Smooth muscle cell (in vitro differentiated cells): ENCODE data around the gene OAF. TPM values are rescaled to one million over a fixed set of nuclear protein-coding genes. Genes with fewer than 3 reads are reported as not detected.

Source experiments
- DNase-seq: peaks from one replicate; lab custom pipeline; 2025; ENCODE audit not compliant: unreplicated experiment; lab: John Stamatoyannopoulos, UW
- H2AFZ ChIP-seq: fragments of 200-600 bp; sonication (generic); 2 replicates; pipeline ENCODE4 v1.6.0; 2016; ENCODE audit warnings: antibody characterized with exemption, low read depth, mild to moderate bottlenecking
- H3F3A ChIP-seq: fragments of 200-600 bp; sonication (generic); 2 replicates; pipeline ENCODE4 v1.6.0; 2017; ENCODE audit warnings: antibody characterized with exemption, low read depth
- H3K27ac ChIP-seq: fragments of 200-600 bp; sonication (generic); 2 replicates; pipeline ENCODE4 v1.5.1; 2016; ENCODE audit warnings: low read depth, mild to moderate bottlenecking
- H3K27me3 ChIP-seq: fragments of 200-600 bp; sonication (generic); 2 replicates; pipeline ENCODE4 v1.6.1; 2016; ENCODE audit warnings: low read depth, mild to moderate bottlenecking
- H3K36me3 ChIP-seq: fragments of 200-600 bp; sonication (generic); 2 replicates; pipeline ENCODE4 v1.5.1; 2016; ENCODE audit warnings: low read depth
- H3K4me1 ChIP-seq: fragments of 200-600 bp; sonication (generic); 2 replicates; pipeline ENCODE4 v1.5.1; 2016; ENCODE audit warnings: low read depth
- H3K4me2 ChIP-seq: fragments of 200-600 bp; sonication (generic); 2 replicates; pipeline ENCODE4 v1.6.0; 2016; ENCODE audit warnings: mild to moderate bottlenecking
- H3K4me3 ChIP-seq: fragments of 200-600 bp; sonication (generic); 2 replicates; pipeline ENCODE4 v1.5.1; 2016; ENCODE audit warnings: mild to moderate bottlenecking
- H3K79me2 ChIP-seq: fragments of 200-600 bp; sonication (generic); 2 replicates; pipeline ENCODE4 v1.6.0; 2016; ENCODE audit warnings: low read depth, mild to moderate bottlenecking
- H3K9ac ChIP-seq: fragments of 200-600 bp; sonication (generic); 2 replicates; pipeline ENCODE4 v1.6.0; 2016; ENCODE audit warnings: low read depth
- H3K9me3 ChIP-seq: fragments of 200-600 bp; sonication (generic); replicated peaks from 2 replicates; pipeline ENCODE4 v1.5.1; 2016; ENCODE audit warnings: low read depth
- H4K20me1 ChIP-seq: fragments of 200-600 bp; sonication (generic); 2 replicates; pipeline ENCODE4 v1.6.0; 2016; ENCODE audit warnings: low read depth
- WGBS: methylation state at CpG from one replicate; pipeline ENCODE4 v1.1.7; 2016; ENCODE audit warnings: low lambda C conversion rate; 5-methylcytosine and 5-hydroxymethylcytosine counted together
- polyA plus RNA-seq: library from polyadenylated mRNA; unstranded; fragments of >200 nt; fragmentation: Nextera tagmentation; extraction: Ambion mirVana; gene quantifications from 2 replicates; pipeline ENCODE4 v1.2.1, GENCODE V29; 2016
- total RNA-seq: library from RNA; depleted of rRNA; stranded (reverse); fragments of >200 nt; gene quantifications from 2 replicates; pipeline ENCODE4 v1.2.3, GENCODE V29; 2014
- TF ChIP-seq, protein P1 (sequence below): fragments of 200-600 bp; sonication (generic); IDR thresholded peaks from 2 replicates; pipeline ENCODE4 v1.5.1; 2017; ENCODE audit warnings: borderline replicate concordance, mild to moderate bottlenecking, antibody characterized with exemption; ENCODE audit not compliant: insufficient read depth, poor library complexity, severe bottlenecking

Gene OAF
- total and polyA plus RNA-seq, 2 experiments from 2014 or later = 41.6 to 112 TPM

DNA sequence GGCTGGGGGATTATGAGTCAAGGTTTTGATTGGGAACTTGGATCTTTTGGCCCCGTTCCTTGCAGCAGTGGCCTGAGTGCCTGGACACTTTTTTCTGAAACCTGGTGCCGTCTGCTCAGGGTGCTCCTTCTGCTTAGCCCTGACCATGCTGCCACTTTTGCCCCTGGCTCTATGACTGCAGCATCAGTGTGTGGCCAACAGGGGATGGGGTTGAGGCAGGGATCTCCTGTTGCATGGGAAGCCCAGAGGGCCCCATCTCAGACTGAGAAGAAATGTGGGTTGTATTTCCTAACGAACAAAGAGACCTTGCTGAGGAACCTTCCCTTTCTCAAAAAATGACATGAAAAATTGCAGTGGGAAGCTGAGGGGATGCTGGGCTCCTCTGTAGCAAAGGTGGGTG is 47.8 kb downstream of the OAF start:
- no peak overlapping the region for H2AFZ ChIP-seq
- H3K4me3 ChIP-seq = no peak overlapping the region
- H3K36me3 ChIP-seq = no peaks in the 10 kb centered on the region
- no peak overlapping the region for H3K4me2 ChIP-seq
- H3K9ac ChIP-seq = no peak overlapping the region
- TF ChIP-seq, protein P1, sequence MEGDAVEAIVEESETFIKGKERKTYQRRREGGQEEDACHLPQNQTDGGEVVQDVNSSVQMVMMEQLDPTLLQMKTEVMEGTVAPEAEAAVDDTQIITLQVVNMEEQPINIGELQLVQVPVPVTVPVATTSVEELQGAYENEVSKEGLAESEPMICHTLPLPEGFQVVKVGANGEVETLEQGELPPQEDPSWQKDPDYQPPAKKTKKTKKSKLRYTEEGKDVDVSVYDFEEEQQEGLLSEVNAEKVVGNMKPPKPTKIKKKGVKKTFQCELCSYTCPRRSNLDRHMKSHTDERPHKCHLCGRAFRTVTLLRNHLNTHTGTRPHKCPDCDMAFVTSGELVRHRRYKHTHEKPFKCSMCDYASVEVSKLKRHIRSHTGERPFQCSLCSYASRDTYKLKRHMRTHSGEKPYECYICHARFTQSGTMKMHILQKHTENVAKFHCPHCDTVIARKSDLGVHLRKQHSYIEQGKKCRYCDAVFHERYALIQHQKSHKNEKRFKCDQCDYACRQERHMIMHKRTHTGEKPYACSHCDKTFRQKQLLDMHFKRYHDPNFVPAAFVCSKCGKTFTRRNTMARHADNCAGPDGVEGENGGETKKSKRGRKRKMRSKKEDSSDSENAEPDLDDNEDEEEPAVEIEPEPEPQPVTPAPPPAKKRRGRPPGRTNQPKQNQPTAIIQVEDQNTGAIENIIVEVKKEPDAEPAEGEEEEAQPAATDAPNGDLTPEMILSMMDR = no peak
- no peaks in the 10 kb centered on the region for H3K79me2 ChIP-seq
- peaks cover 34% of the 10 kb centered on the region for H3K27me3 ChIP-seq
- DNase-seq = no peak
- no peaks in the 10 kb centered on the region for H3K9me3 ChIP-seq
- 73% methylated on average over 3 of the region's 3 CpGs for WGBS
- no peaks in the 10 kb centered on the region for H4K20me1 ChIP-seq
- H3F3A ChIP-seq = no peaks in the 10 kb centered on the region
- H3K4me1 ChIP-seq = peaks cover 13% of the 10 kb centered on the region
- H3K27ac ChIP-seq = no peak overlapping the region

DNA sequence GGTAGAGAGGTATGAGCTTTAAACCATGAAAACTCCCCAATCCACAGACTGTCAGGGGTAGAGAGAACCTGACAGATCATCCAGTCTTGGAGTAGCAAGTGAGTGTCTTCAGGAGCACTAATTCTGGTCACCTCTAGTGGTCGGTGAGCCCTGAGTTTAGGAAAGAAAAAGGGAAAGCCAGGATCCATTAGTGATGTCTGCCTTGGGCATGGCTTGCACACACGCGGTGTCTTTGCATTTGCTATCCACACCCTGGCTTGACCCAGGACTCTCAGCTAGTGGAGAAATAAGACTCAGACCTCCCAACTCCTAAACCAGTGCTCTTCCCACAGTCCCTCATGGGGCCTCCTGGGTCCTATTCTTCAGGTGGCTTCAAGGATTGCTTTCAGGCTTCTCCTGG is 48.4 kb downstream of the OAF start:
- Histone ChIP-seq H3K4me3 (no peak overlapping the region), H3K9me3 (no peaks in the 10 kb centered on the region), H3K4me1 (peaks cover 13% of the 10 kb centered on the region), H3K36me3 (no peaks in the 10 kb centered on the region), H3K27me3 (peaks cover 29% of the 10 kb centered on the region), H3K4me2 (no peak overlapping the region), H3K9ac (no peak overlapping the region), H3F3A (no peaks in the 10 kb centered on the region), H4K20me1 (no peaks in the 10 kb centered on the region), H3K27ac (no peak overlapping the region), H3K79me2 (no peaks in the 10 kb centered on the region), H2AFZ (no peak overlapping the region)
- WGBS = 94% methylated on average over 3 of the region's 3 CpGs
- TF ChIP-seq, protein P1 = no peak
- no peak for DNase-seq

DNA sequence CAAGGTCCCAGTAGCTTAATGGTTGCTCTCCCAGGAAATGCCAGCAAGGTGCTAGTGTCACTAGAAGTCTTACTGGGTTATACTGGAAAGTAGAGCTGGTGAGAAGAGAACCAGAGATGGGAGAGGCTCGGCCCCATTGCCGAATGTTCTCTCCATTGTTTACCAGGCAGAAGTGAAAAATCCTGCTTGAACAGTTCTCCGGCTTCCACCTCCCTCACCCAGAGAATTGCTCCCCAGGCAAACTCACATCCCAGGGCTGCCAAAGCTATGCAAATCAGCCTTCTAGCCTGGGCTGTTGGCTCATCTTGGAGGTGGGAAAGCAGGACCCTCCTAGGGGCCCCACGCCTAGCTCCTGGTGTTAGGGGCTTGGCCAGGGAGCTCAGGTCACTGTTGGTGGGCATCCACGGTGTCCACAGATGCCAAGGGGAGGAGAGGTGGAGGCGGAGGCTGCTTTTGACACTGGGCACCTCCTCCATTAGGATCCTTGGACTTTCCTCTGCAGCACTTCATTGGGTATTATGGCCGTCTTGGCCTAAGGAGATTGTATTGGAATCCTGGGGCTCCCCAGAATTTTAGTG is 49.2 kb downstream of the OAF start:
- DNase-seq = no peak
- H3K27ac ChIP-seq = no peak overlapping the region
- no peaks in the 10 kb centered on the region for H4K20me1 ChIP-seq
- WGBS = 80% methylated on average over 7 of the region's 7 CpGs
- H3K36me3 ChIP-seq = no peaks in the 10 kb centered on the region
- H3K79me2 ChIP-seq = no peaks in the 10 kb centered on the region
- H3F3A ChIP-seq = no peaks in the 10 kb centered on the region
- no peak overlapping the region for H2AFZ ChIP-seq
- no peak overlapping the region for H3K4me2 ChIP-seq
- H3K27me3 ChIP-seq = peaks cover 20% of the 10 kb centered on the region
- peaks cover 8% of the 10 kb centered on the region for H3K4me1 ChIP-seq
- no peak overlapping the region for H3K4me3 ChIP-seq
- TF ChIP-seq, protein P1 = no peak
- no peak overlapping the region for H3K9ac ChIP-seq
- H3K9me3 ChIP-seq = no peaks in the 10 kb centered on the region

DNA sequence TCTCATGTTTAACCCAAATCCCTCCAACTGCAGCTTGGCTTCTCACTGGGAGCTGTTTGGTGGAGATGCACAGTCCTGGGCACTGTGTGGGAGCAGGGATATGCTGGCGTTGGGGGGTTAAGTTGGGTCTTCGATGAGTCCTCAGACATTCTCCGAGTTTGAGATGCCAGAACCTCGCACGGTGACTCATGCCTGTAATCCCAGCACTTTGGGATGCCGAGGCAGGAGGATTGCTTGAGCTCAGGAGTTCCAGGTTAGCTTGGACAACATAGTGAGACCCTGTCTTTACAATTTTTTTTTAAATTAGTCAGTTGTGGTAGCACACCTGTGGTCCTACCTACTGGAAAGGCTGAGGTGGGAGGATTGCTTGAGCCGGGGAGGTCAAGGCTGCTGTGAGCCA is 49.8 kb downstream of the OAF start:
- H3K4me3 ChIP-seq = no peak overlapping the region
- peaks cover 18% of the 10 kb centered on the region for H3K27me3 ChIP-seq
- H3K9me3 ChIP-seq = no peaks in the 10 kb centered on the region
- H3K79me2 ChIP-seq = no peaks in the 10 kb centered on the region
- TF ChIP-seq, protein P1 = no peak
- 40% methylated on average over 7 of the region's 7 CpGs for WGBS
- H4K20me1 ChIP-seq = no peaks in the 10 kb centered on the region
- H3K4me1 ChIP-seq = peaks cover 4% of the 10 kb centered on the region
- H2AFZ ChIP-seq = no peak overlapping the region
- no peaks in the 10 kb centered on the region for H3F3A ChIP-seq
- no peak overlapping the region for H3K9ac ChIP-seq
- no peaks in the 10 kb centered on the region for H3K36me3 ChIP-seq
- no peak overlapping the region for H3K27ac ChIP-seq
- no peak overlapping the region for H3K4me2 ChIP-seq
- no peak for DNase-seq
